H9 (cell line): ENCODE data around the gene HOXD12. TPM values are rescaled to one million over a fixed set of nuclear protein-coding genes. Genes with fewer than 3 reads are reported as not detected.

Experiments used
- DNase-seq: peaks from one replicate; pipeline ENCODE4 v3.0.0-alpha.2; 2017
- H2AFZ ChIP-seq: one replicate; pipeline ENCODE4 v1.6.1; 2013; ENCODE audit warnings: mild to moderate bottlenecking, low read length, control low read depth, moderate library complexity
- H2AK5ac ChIP-seq: 2 replicates; pipeline ENCODE4 v1.6.1; 2013; ENCODE audit warnings: low read length, control low read depth, mixed read lengths; ENCODE audit not compliant: insufficient read length
- H2BK120ac ChIP-seq: one replicate; pipeline ENCODE4 v1.6.1; 2013; ENCODE audit warnings: low read depth, mild to moderate bottlenecking, low read length, control low read depth, inconsistent platforms; ENCODE audit not compliant: poor library complexity, severe bottlenecking
- H2BK12ac ChIP-seq: 2 replicates; pipeline ENCODE4 v1.6.1; 2013; ENCODE audit warnings: low read length, control low read depth, mixed read lengths, low read depth; ENCODE audit not compliant: insufficient read length
- H2BK15ac ChIP-seq: 2 replicates; pipeline ENCODE4 v1.6.1; 2013; ENCODE audit warnings: low read depth, low read length, control low read depth
- H2BK20ac ChIP-seq: one replicate; pipeline ENCODE4 v1.6.1; 2013; ENCODE audit warnings: low read depth, mild to moderate bottlenecking, low read length, control low read depth, inconsistent platforms; ENCODE audit not compliant: poor library complexity, severe bottlenecking
- H2BK5ac ChIP-seq: 2 replicates; pipeline ENCODE4 v1.6.1; 2013; ENCODE audit warnings: low read length, control low read depth, mixed read lengths; ENCODE audit not compliant: insufficient read length
- H3K14ac ChIP-seq: 2 replicates; pipeline ENCODE4 v1.6.1; 2013; ENCODE audit warnings: low read length, control low read depth; ENCODE audit not compliant: insufficient read depth
- H3K18ac ChIP-seq: 2 replicates; pipeline ENCODE4 v1.6.1; 2013; ENCODE audit warnings: low read depth, mild to moderate bottlenecking, mixed read lengths, low read length, control low read depth; ENCODE audit not compliant: insufficient read length
- H3K23ac ChIP-seq: 2 replicates; pipeline ENCODE4 v1.6.1; 2013; ENCODE audit warnings: low read length, control low read depth, mixed read lengths, low read depth; ENCODE audit not compliant: insufficient read length
- H3K23me2 ChIP-seq: 2 replicates; pipeline ENCODE4 v1.6.1; 2013; ENCODE audit warnings: low read depth, mild to moderate bottlenecking, mixed read lengths, low read length, control low read depth; ENCODE audit not compliant: insufficient read length, poor library complexity, severe bottlenecking
- H3K27ac ChIP-seq: 2 replicates; pipeline ENCODE4 v1.5.1; 2013; ENCODE audit warnings: low read length, control low read depth, mixed read lengths, low read depth; ENCODE audit not compliant: insufficient read length
- H3K27me3 ChIP-seq: 2 replicates; pipeline ENCODE4 v1.6.1; 2013; ENCODE audit warnings: low read length, control low read depth, inconsistent platforms; ENCODE audit not compliant: insufficient read depth
- H3K4ac ChIP-seq: 2 replicates; pipeline ENCODE4 v1.6.1; 2013; ENCODE audit warnings: low read depth, mild to moderate bottlenecking, control low read depth, inconsistent platforms, low read length, moderate library complexity
- H3K4me1 ChIP-seq: 2 replicates; pipeline ENCODE4 v1.6.1; 2013; ENCODE audit warnings: low read length, control low read depth, inconsistent platforms; ENCODE audit not compliant: insufficient read depth
- H3K4me2 ChIP-seq: 2 replicates; pipeline ENCODE4 v1.6.1; 2013; ENCODE audit warnings: low read length, control low read depth, mixed read lengths; ENCODE audit not compliant: insufficient read length, insufficient read depth
- H3K56ac ChIP-seq: 2 replicates; pipeline ENCODE4 v1.6.1; 2013; ENCODE audit warnings: low read depth, mild to moderate bottlenecking, mixed read lengths, low read length, control low read depth; ENCODE audit not compliant: insufficient read length
- H3K79me1 ChIP-seq: 2 replicates; pipeline ENCODE4 v1.6.1; 2013; ENCODE audit warnings: low read depth, mild to moderate bottlenecking, moderate library complexity, low read length, control low read depth, inconsistent platforms; ENCODE audit not compliant: insufficient read depth, poor library complexity, severe bottlenecking
- H3K79me2 ChIP-seq: 2 replicates; pipeline ENCODE4 v1.6.1; 2013; ENCODE audit warnings: low read length, control low read depth, inconsistent platforms; ENCODE audit not compliant: insufficient read depth
- H3K9ac ChIP-seq: 2 replicates; pipeline ENCODE4 v1.6.1; 2013; ENCODE audit warnings: low read length, control low read depth, mixed read lengths; ENCODE audit not compliant: insufficient read length; ENCODE audit errors: extremely low read depth
- H3K9me3 ChIP-seq: one replicate; pipeline ENCODE4 v1.6.1; 2013; ENCODE audit warnings: low read depth, low read length, inconsistent platforms; ENCODE audit not compliant: control insufficient read depth
- H3T11ph ChIP-seq: one replicate; pipeline ENCODE4 v1.6.1; 2013; ENCODE audit warnings: mild to moderate bottlenecking, low read length, control low read depth, inconsistent platforms
- H4K20me1 ChIP-seq: one replicate; pipeline ENCODE4 v1.6.1; 2013; ENCODE audit not compliant: control insufficient read depth, insufficient read length, insufficient read depth
- H4K5ac ChIP-seq: 2 replicates; pipeline ENCODE4 v1.6.1; 2013; ENCODE audit warnings: low read depth, mild to moderate bottlenecking, mixed read lengths, low read length, control low read depth; ENCODE audit not compliant: insufficient read length
- H4K8ac ChIP-seq: replicated peaks from 2 replicates; pipeline ENCODE4 v1.6.1; 2013; ENCODE audit warnings: low read length, control low read depth, mixed read lengths, low read depth; ENCODE audit not compliant: insufficient read length
- H4K91ac ChIP-seq: 2 replicates; pipeline ENCODE4 v1.6.1; 2013; ENCODE audit warnings: low read depth, mild to moderate bottlenecking, moderate library complexity, mixed read lengths, low read length, control low read depth; ENCODE audit not compliant: insufficient read length
- H3K27ac Mint-ChIP-seq, 3 experiments: 2 replicates in 2 of 3; 3 replicates in 1 of 3; pipeline ENCODE4 v1.8.0; 2020 to 2021; ENCODE audit warnings: mixed read lengths in 3 of 3, mild to moderate bottlenecking in 1 of 3, moderate library complexity in 1 of 3
- H3K27me3 Mint-ChIP-seq: 2 replicates; pipeline ENCODE4 v1.8.0; 2021; ENCODE audit warnings: low read depth, mild to moderate bottlenecking, moderate library complexity, mixed read lengths
- H3K36me3 Mint-ChIP-seq, 3 experiments: 2 replicates in 2 of 3; 3 replicates in 1 of 3; pipeline ENCODE4 v1.8.0; 2020 to 2021; ENCODE audit warnings: low read depth in 3 of 3, mixed read lengths in 3 of 3; ENCODE audit not compliant: insufficient read depth in 1 of 3
- H3K4me1 Mint-ChIP-seq, 2 experiments: 2 replicates each; pipeline ENCODE4 v1.8.0; 2020; ENCODE audit warnings: mixed read lengths in 2 of 2
- H3K4me3 Mint-ChIP-seq, 2 experiments: 2 replicates in 1 of 2; 3 replicates in 1 of 2; pipeline ENCODE4 v1.8.0; 2020 to 2021; ENCODE audit warnings: mild to moderate bottlenecking in 2 of 2, mixed read lengths in 2 of 2, moderate library complexity in 1 of 2
- H3K9me3 Mint-ChIP-seq, 2 experiments: 2 replicates in 1 of 2; 3 replicates in 1 of 2; pipeline ENCODE4 v1.8.0; 2020; ENCODE audit warnings: mild to moderate bottlenecking in 2 of 2, mixed read lengths in 2 of 2, moderate library complexity in 1 of 2
- CTCF ChIP-seq: fragments of 200-600 bp; sonication (generic); conservative IDR thresholded peaks from 3 replicates; pipeline ENCODE4 v1.8.0; 2021; ENCODE audit warnings: antibody characterized with exemption, mild to moderate bottlenecking
- WGBS: extraction: QIAGEN DNeasy Blood & Tissue Kit; methylation state at CpG from one replicate; pipeline ENCODE4 v1.1.7; 2013; ENCODE audit warnings: missing lambda C conversion rate, low lambda C conversion rate, mixed read lengths; ENCODE audit not compliant: insufficient read length; ENCODE audit errors: extremely low coverage; 5-methylcytosine and 5-hydroxymethylcytosine counted together
- total RNA-seq: library from RNA; stranded (reverse); gene quantifications from 2 replicates; pipeline ENCODE4 v1.2.1, GENCODE V29; 2021

The HOXD12 gene
- total RNA-seq, 1 experiment from 2014 or later, result not detected

- Histone ChIP-seq H3T11ph (no peak overlapping the region), H3K23me2 (peaks cover 7% of the 10 kb centered on the region), H2BK20ac (no peak overlapping the region), H4K8ac (no peak overlapping the region), H2BK15ac (no peak overlapping the region), H3K14ac (no peak overlapping the region), H4K20me1 (no peaks in the 10 kb centered on the region), H3K27ac (no peak overlapping the region), H3K56ac (no peak overlapping the region), H3K18ac (no peak overlapping the region), H4K91ac (no peak overlapping the region), H3K79me1 (no peaks in the 10 kb centered on the region), H4K5ac (no peak overlapping the region), H3K9ac (no peak overlapping the region), H3K79me2 (no peaks in the 10 kb centered on the region), H2AFZ (no peak overlapping the region), H2BK12ac (no peak overlapping the region), H3K4ac (no peak overlapping the region), H3K9me3 (no peaks in the 10 kb centered on the region), H2BK120ac (no peak overlapping the region), H2BK5ac (no peak overlapping the region), H3K23ac (no peak overlapping the region), H3K27me3 (peaks cover 90% of the 10 kb centered on the region), H3K4me2 (no peak overlapping the region), H2AK5ac (no peak overlapping the region), H3K4me1 (no peaks in the 10 kb centered on the region)
- Mint-ChIP-seq H3K9me3 (peaks cover 5 to 9% of the 10 kb centered on the region in 2 experiments; a peak in 4 of 5 replicates), H3K27me3 (peaks cover 96% of the 10 kb centered on the region), H3K4me3 (0 out of 5 replicates have a peak overlapping the region, but pooled peaks of 1 of the 2 experiments have one; percentile 12), H3K36me3 (no peaks in the 10 kb centered on the region), H3K4me1 (peaks cover 20 to 46% of the 10 kb centered on the region in 2 experiments), H3K27ac (no peak overlapping the region)
- no CpG with 5 or more reads among the region's 10 CpGs for WGBS
- no peak for TF ChIP-seq CTCF
- no peak for DNase-seq
These were observed 17.1 kb upstream of the HOXD12 start for GRCh38 chr2:176082525-176082823.
